B cell (primary cell): ENCODE data around the gene SH3RF1. TPM values are rescaled to one million over a fixed set of nuclear protein-coding genes. Genes with fewer than 3 reads are reported as not detected.

Experiments used
- ATAC-seq: fragments of 200-7000 bp; cut with Tn5 transposase; one replicate; pipeline ENCODE4 v1.10.0; 2021; ENCODE audit warnings: low read depth, mild to moderate bottlenecking, moderate number of reproducible peaks, moderate library complexity
- CTCF ChIA-PET: fragments of 350-600 bp; sonication (Branson Sonifier 250); formaldehyde crosslinking; loops from one replicate; lab custom pipeline; 2021; ENCODE audit warnings: antibody characterized with exemption, inconsistent platforms; lab: Charles Lee
- POLR2A ChIA-PET: fragments of 350-600 bp; sonication (Branson Sonifier 250); formaldehyde crosslinking; loops from one replicate; lab custom pipeline; 2021; ENCODE audit warnings: antibody characterized with exemption; lab: Charles Lee
- DNase-seq: peaks from one replicate; pipeline ENCODE4 v3.0.0; 2013
- H2AFZ ChIP-seq: 2 replicates; pipeline ENCODE4 v1.6.1; 2012; ENCODE audit warnings: mild to moderate bottlenecking, low read depth, low read length; ENCODE audit not compliant: insufficient read depth, poor library complexity, severe bottlenecking
- H3K27ac ChIP-seq, 2 donors: 1 replicate in 1 of 2; 2 replicates in 1 of 2; pipeline ENCODE4 v1.5.1; 2012 to 2013; ENCODE audit warnings: low read length in 2 of 2, mild to moderate bottlenecking in 2 of 2, moderate library complexity in 1 of 2
- H3K27me3 ChIP-seq, 4 experiments: fragments of 200-600 bp in 1 of 4; sonication (generic) in 1 of 4; replicated peaks in 1 of 4; 1 replicate in 2 of 4; 2 replicates in 2 of 4; pipeline versions ENCODE4 v1.6.1 to v1.7.0; 2013 to 2016; ENCODE audit warnings: low read length in 3 of 4, mild to moderate bottlenecking in 2 of 4, mixed read lengths in 1 of 4, moderate library complexity in 1 of 4; ENCODE audit not compliant: insufficient read depth in 4 of 4, control insufficient read depth in 3 of 4; ENCODE audit errors: control extremely low read depth in 1 of 4
- H3K36me3 ChIP-seq, 2 experiments: replicated peaks in 1 of 2; 1 replicate in 1 of 2; 2 replicates in 1 of 2; pipeline versions ENCODE4 v1.6.1 to v1.7.1; 2013; ENCODE audit warnings: low read length in 1 of 2; ENCODE audit not compliant: insufficient read depth in 2 of 2, control insufficient read depth in 1 of 2; ENCODE audit errors: control extremely low read depth in 1 of 2, extremely low read depth in 1 of 2
- H3K4me1 ChIP-seq, 2 donors: fragments of 200-600 bp in 1 of 2; sonication (generic) in 1 of 2; 1 replicate in 1 of 2; 2 replicates in 1 of 2; pipeline versions ENCODE4 v1.5.1 to v1.6.1; 2013 to 2017; ENCODE audit warnings: low read length in 2 of 2; ENCODE audit not compliant: control insufficient read depth in 2 of 2, insufficient read depth in 2 of 2
- H3K4me2 ChIP-seq: replicated peaks from 2 replicates; pipeline ENCODE3; 2012; ENCODE audit warnings: mild to moderate bottlenecking, low read depth, low read length; ENCODE audit not compliant: poor library complexity, severe bottlenecking
- H3K4me3 ChIP-seq, 5 experiments: fragments of 200-600 bp in 1 of 5; sonication (generic) in 1 of 5; 1 replicate in 3 of 5; 2 replicates in 2 of 5; pipeline versions ENCODE4 v1.5.1 to v1.7.0; 2011 to 2016; ENCODE audit warnings: low read length in 4 of 5, mild to moderate bottlenecking in 4 of 5, low read depth in 2 of 5, control low read depth in 1 of 5, moderate library complexity in 1 of 5; ENCODE audit not compliant: insufficient read depth in 1 of 5; ENCODE audit errors: control extremely low read depth in 1 of 5, extremely low read depth in 1 of 5
- H3K79me2 ChIP-seq: fragments of 200-600 bp; sonication (generic); one replicate; pipeline ENCODE4 v1.6.0; 2016; ENCODE audit warnings: low read length; ENCODE audit not compliant: control insufficient read depth, insufficient read depth
- H3K9ac ChIP-seq: fragments of 200-600 bp; sonication (generic); 2 replicates; pipeline ENCODE4 v1.6.1; 2017; ENCODE audit warnings: mild to moderate bottlenecking, low read length, moderate library complexity
- H3K9me3 ChIP-seq, 3 donors: one replicate each; pipeline versions ENCODE4 v1.6.1 to v1.7.1; 2013; ENCODE audit warnings: low read length in 2 of 3; ENCODE audit not compliant: control insufficient read depth in 2 of 3, insufficient read depth in 1 of 3; ENCODE audit errors: control extremely low read depth in 1 of 3
- H4K20me1 ChIP-seq: 2 replicates; pipeline ENCODE4 v1.6.0; 2012; ENCODE audit warnings: mild to moderate bottlenecking, low read length; ENCODE audit not compliant: insufficient read depth, control insufficient read depth, poor library complexity, severe bottlenecking
- H3K27ac Mint-ChIP-seq: one replicate; pipeline ENCODE4 v1.8.0; 2021; ENCODE audit warnings: mixed read lengths
- H3K27me3 Mint-ChIP-seq: one replicate; pipeline ENCODE4 v1.8.0; 2021; ENCODE audit warnings: mixed read lengths
- H3K4me1 Mint-ChIP-seq: one replicate; pipeline ENCODE4 v1.8.0; 2021; ENCODE audit warnings: mixed read lengths
- H3K4me3 Mint-ChIP-seq: one replicate; pipeline ENCODE4 v1.8.0; 2021; ENCODE audit warnings: mixed read lengths
- H3K9me3 Mint-ChIP-seq: one replicate; pipeline ENCODE4 v1.8.0; 2022; ENCODE audit warnings: mixed read lengths; ENCODE audit not compliant: insufficient read depth
- CTCF ChIP-seq: fragments of 200-600 bp; IDR thresholded peaks from one replicate; pipeline ENCODE4 v1.8.0; 2022; ENCODE audit warnings: antibody characterized with exemption, mild to moderate bottlenecking
- EZH2 ChIP-seq: IDR thresholded peaks from 2 replicates; pipeline ENCODE4 v1.6.1; 2012; ENCODE audit warnings: borderline replicate concordance, low read depth, mild to moderate bottlenecking, moderate library complexity, low read length; ENCODE audit not compliant: insufficient read depth, poor library complexity, severe bottlenecking
- WGBS: methylation state at CpG from one replicate; pipeline ENCODE4 v1.1.5; 2013; ENCODE audit warnings: missing lambda C conversion rate; ENCODE audit not compliant: insufficient coverage; 5-methylcytosine and 5-hydroxymethylcytosine counted together
- intact Hi-C: fragments of 100-400 bp; cut with micrococcal nuclease; formaldehyde crosslinking; loops from one replicate; pipeline ENCODE4 v1.10.0; 2022
- polyA plus RNA-seq: library from polyadenylated mRNA; depleted of rRNA; stranded (reverse); fragments of >200 nt; gene quantifications from 2 replicates; pipeline ENCODE4 v1.2.3, GENCODE V29; 2012
- total RNA-seq, 2 donors: library from RNA; stranded (reverse); fragments of 120-200 nt in 1 of 2; gene quantifications; 1 replicate in 1 of 2; 2 replicates in 1 of 2; pipeline versions ENCODE4 v1.2.3 to v1.2.4, GENCODE V29; 2013 to 2022

Gene SH3RF1
- total and polyA plus RNA-seq, 2 donors (not counting 1 experiment from before 2014, with no cell fraction given), result 2.0 to 5.4 TPM

GRCh38 chr4:169251291-169252235 is 19.2 kb downstream of the SH3RF1 start:
- no peak overlapping the region for H2AFZ ChIP-seq
- no peaks in the 10 kb centered on the region for H3K9me3 ChIP-seq
- H4K20me1 ChIP-seq, result no peaks in the 10 kb centered on the region
- CTCF ChIA-PET, result no interaction called here
- no peak overlapping the region for H3K27ac ChIP-seq
- H3K79me2 ChIP-seq, result no peaks in the 10 kb centered on the region
- ATAC-seq (no peak), DNase-seq (no peak)
- Mint-ChIP-seq H3K27ac (no peak overlapping the region), H3K9me3 (no peaks in the 10 kb centered on the region), H3K4me1 (peaks cover 20% of the 10 kb centered on the region), H3K27me3 (no peaks in the 10 kb centered on the region), H3K4me3 (no peak overlapping the region)
- POLR2A ChIA-PET, result no interaction called here
- 100% methylated on average over 6 of the region's 13 CpGs for WGBS
- no peak overlapping the region for H3K9ac ChIP-seq
- H3K4me2 ChIP-seq, result no peak overlapping the region
- no peak overlapping the region for H3K4me3 ChIP-seq
- no peak for TF ChIP-seq CTCF
- TF ChIP-seq EZH2, result no peak
- H3K36me3 ChIP-seq, result no peaks in the 10 kb centered on the region
- H3K27me3 ChIP-seq, result no peaks in the 10 kb centered on the region
- H3K4me1 ChIP-seq, result no peaks in the 10 kb centered on the region
- intact Hi-C loops, result no loop called here

- H3K27ac ChIP-seq, result no peak overlapping the region
- Mint-ChIP-seq H3K4me3 (no peak overlapping the region), H3K27me3 (no peaks in the 10 kb centered on the region), H3K27ac (no peak overlapping the region), H3K9me3 (no peaks in the 10 kb centered on the region), H3K4me1 (peaks cover 26% of the 10 kb centered on the region)
- ATAC-seq (no peak), DNase-seq (no peak)
- no peaks in the 10 kb centered on the region for H3K79me2 ChIP-seq
- H3K4me1 ChIP-seq, result no peaks in the 10 kb centered on the region
- intact Hi-C loops, result no loop called here
- H3K9ac ChIP-seq, result no peak overlapping the region
- ChIA-PET POLR2A (no interaction called here), CTCF (no interaction called here)
- H3K4me3 ChIP-seq, result no peak overlapping the region
- no peak overlapping the region for H2AFZ ChIP-seq
- no peaks in the 10 kb centered on the region for H3K27me3 ChIP-seq
- no peaks in the 10 kb centered on the region for H3K36me3 ChIP-seq
- no peak overlapping the region for H3K4me2 ChIP-seq
- TF ChIP-seq EZH2 (no peak), CTCF (no peak)
- no peaks in the 10 kb centered on the region for H4K20me1 ChIP-seq
- WGBS, result 100% methylated on average over 1 of the region's 1 CpG
- H3K9me3 ChIP-seq, result no peaks in the 10 kb centered on the region
These were observed 20.0 kb downstream of the SH3RF1 start for GRCh38 chr4:169250796-169251195.
